Liver (tissue), 3 donors: Measurements from ENCODE around the gene DNAJC12.

Experiments
- ATF3 ChIP-seq: IDR thresholded peaks from 2 replicates; pipeline ENCODE4 v1.6.1; 2016; ENCODE audit warnings: antibody characterized with exemption
- CTCF ChIP-seq: fragments of 150-350 bp; IDR thresholded peaks from 2 replicates; pipeline ENCODE4 v1.5.1; 2017; ENCODE audit warnings: improper control_type of control experiment, low read depth, low read length; ENCODE audit not compliant: missing input control
- EGR1 ChIP-seq, 2 donors: IDR thresholded peaks; 2 replicates each; pipeline ENCODE4 v1.6.1; 2016 to 2018; ENCODE audit warnings: antibody characterized with exemption in 2 of 2, low read depth in 2 of 2
- GABPA ChIP-seq, 2 donors: IDR thresholded peaks in 1 of 2; conservative IDR thresholded peaks in 1 of 2; 2 replicates each; pipeline ENCODE4 v1.6.1; 2016; ENCODE audit warnings: antibody characterized with exemption in 2 of 2, mild to moderate bottlenecking in 1 of 2, moderate library complexity in 1 of 2
- HNF4G ChIP-seq: IDR thresholded peaks from 2 replicates; pipeline ENCODE4 v1.6.1; 2016; ENCODE audit warnings: antibody characterized with exemption
- JUND ChIP-seq, 2 donors: IDR thresholded peaks; 2 replicates each; pipeline ENCODE4 v1.6.1; 2016; ENCODE audit warnings: antibody characterized with exemption in 2 of 2
- MAX ChIP-seq: IDR thresholded peaks from 2 replicates; pipeline ENCODE4 v1.6.1; 2016; ENCODE audit warnings: antibody characterized with exemption
- REST ChIP-seq: IDR thresholded peaks from 2 replicates; pipeline ENCODE4 v1.6.1; 2016; ENCODE audit warnings: antibody characterized with exemption, mild to moderate bottlenecking
- SP1 ChIP-seq: IDR thresholded peaks from 2 replicates; pipeline ENCODE4 v1.6.1; 2018; ENCODE audit warnings: antibody characterized with exemption, mild to moderate bottlenecking
- TAF1 ChIP-seq: conservative IDR thresholded peaks from 2 replicates; pipeline ENCODE4 v1.6.1; 2016; ENCODE audit warnings: antibody characterized with exemption, mild to moderate bottlenecking
- YY1 ChIP-seq: IDR thresholded peaks from 2 replicates; pipeline ENCODE4 v1.6.1; 2016; ENCODE audit warnings: antibody characterized with exemption, mild to moderate bottlenecking
- donor health status: healthy.
- donor health status: healthy.

GRCh38 chr10:67808704-67809103 lies 29.3 kb downstream of the DNAJC12 start:
- TF ChIP-seq TAF1, result no peak
- no peak for TF ChIP-seq CTCF
- TF ChIP-seq YY1, result peak; percentile 17
- TF ChIP-seq HNF4G, result no peak
- no peak for TF ChIP-seq EGR1 (IDR thresholded peaks at IDR 0.05; ENCODE audit: low read depth in 2 of 2)
- TF ChIP-seq ATF3, result no peak
- TF ChIP-seq REST, result no peak
- TF ChIP-seq MAX, result peak; percentile 43
- no peak for TF ChIP-seq SP1
- no peak for TF ChIP-seq GABPA (IDR thresholded peaks at IDR 0.05 in 1 of 2, conservative IDR thresholded peaks at IDR 0.05 in 1 of 2)
- no peak for TF ChIP-seq JUND (IDR thresholded peaks at IDR 0.05)
